Activated CD4-positive, alpha-beta T cell treated with anti-CD3 and anti-CD28 coated beads, Interleukin-2, amount 50 U/mL, for 24 hours (primary cell): Measurements from ENCODE around the gene MRPL43.

Experiments used
- DNase-seq, 2 donors: peaks; one replicate each; pipeline ENCODE4 v3.0.0-alpha.2; 2020; ENCODE audit warnings: low read depth in 1 of 2, low spot score in 1 of 2

Gene MRPL43

GRCh38 chr10:101005361-101005760, 18.1 kb upstream of the MRPL43 start:
- DNase-seq, result no peak

GRCh38 chr10:101003639-101004206, 16.4 kb upstream of the MRPL43 start:
- no peak for DNase-seq

GRCh38 chr10:101002456-101002855, 15.2 kb upstream of the MRPL43 start:
- DNase-seq, result no peak

GRCh38 chr10:101001659-101002035, 14.3 kb upstream of the MRPL43 start:
- no peak for DNase-seq

GRCh38 chr10:101000915-101001658, 13.8 kb upstream of the MRPL43 start:
- DNase-seq, result no peak

- DNase-seq, result no peak
Observed at GRCh38 chr10:101000127-101000914, 13.0 kb upstream of the MRPL43 start.

GRCh38 chr10:100999742-101000126, 12.4 kb upstream of the MRPL43 start, which contains the start of gene LZTS2:
Gene LZTS2, plus strand, starts transcription at chr10:100999808. Its CDS starts 2,731 bp downstream, at chr10:101002539.
- DNase-seq, result no peak

- peak; percentile 57 to 64 for DNase-seq
Observed at GRCh38 chr10:100998991-100999741, 11.9 kb upstream of the MRPL43 start.

- DNase-seq, result peak; percentile 30 to 37
Observed at GRCh38 chr10:100998183-100998990, 11.1 kb upstream of the MRPL43 start.

- DNase-seq, result peak; percentile 40 to 55
Observed at GRCh38 chr10:100997360-100998182, 10.3 kb upstream of the MRPL43 start.

- DNase-seq, result peak in 1 of 2 donors; percentile 26
Observed at GRCh38 chr10:100996678-100997359, 9.5 kb upstream of the MRPL43 start.

GRCh38 chr10:100995181-100995580, 7.9 kb upstream of the MRPL43 start:
- DNase-seq, result no peak

GRCh38 chr10:100993986-100994708, 6.8 kb upstream of the MRPL43 start:
- no peak for DNase-seq

- no peak for DNase-seq
Observed at GRCh38 chr10:100989088-100989487, 1.8 kb upstream of the MRPL43 start.

- DNase-seq, result no peak
Observed at GRCh38 chr10:100988166-100988565, 869 bp upstream of the MRPL43 start.

- no peak for DNase-seq
Observed at GRCh38 chr10:100987685-100988049, 370 bp upstream of the MRPL43 start.

GRCh38 chr10:100986623-100986951, 710 bp downstream of the MRPL43 start:
- no peak for DNase-seq

GRCh38 chr10:100985336-100985735, 2.0 kb downstream of the MRPL43 start:
- DNase-seq, result no peak
